Measurements from ENCODE around the gene PEX11A.

DNA sequence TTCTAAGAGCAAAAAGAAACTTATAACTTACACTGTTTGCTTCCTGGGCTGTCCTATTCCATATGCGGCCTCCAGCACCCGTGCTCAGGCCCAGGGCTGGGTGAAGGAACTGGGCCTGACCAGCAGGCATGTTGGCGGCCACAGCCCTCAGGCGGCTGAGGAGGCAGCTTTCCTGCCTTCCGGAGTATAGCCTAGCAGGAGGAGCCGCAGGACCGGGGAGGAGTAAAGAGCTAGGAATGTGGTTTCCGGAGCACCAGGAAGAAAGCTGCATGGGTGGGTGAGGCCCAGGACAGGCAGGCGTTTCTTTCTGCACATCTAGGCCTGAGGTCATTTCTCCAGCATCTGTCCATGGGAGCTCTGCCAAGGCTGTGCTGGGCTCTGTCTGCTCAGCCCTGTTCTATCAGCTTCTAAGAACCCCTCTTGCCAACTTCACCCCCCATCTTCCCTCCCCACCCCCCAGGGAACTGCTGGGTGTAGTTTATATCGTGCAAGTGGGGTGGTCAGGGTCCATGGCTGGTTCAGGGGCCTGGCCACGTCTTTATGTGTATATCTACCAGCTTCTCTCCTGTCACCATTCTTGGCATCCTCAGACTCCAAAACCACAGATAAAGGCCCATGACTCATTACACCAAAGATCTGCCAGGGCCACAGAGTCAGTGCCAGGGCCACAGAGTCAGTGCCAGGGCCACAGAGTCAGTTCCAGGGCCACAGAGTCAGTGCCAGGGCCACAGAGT lies 27.5 kb downstream of the PEX11A start:
- TF ChIP-seq, protein P1, sequence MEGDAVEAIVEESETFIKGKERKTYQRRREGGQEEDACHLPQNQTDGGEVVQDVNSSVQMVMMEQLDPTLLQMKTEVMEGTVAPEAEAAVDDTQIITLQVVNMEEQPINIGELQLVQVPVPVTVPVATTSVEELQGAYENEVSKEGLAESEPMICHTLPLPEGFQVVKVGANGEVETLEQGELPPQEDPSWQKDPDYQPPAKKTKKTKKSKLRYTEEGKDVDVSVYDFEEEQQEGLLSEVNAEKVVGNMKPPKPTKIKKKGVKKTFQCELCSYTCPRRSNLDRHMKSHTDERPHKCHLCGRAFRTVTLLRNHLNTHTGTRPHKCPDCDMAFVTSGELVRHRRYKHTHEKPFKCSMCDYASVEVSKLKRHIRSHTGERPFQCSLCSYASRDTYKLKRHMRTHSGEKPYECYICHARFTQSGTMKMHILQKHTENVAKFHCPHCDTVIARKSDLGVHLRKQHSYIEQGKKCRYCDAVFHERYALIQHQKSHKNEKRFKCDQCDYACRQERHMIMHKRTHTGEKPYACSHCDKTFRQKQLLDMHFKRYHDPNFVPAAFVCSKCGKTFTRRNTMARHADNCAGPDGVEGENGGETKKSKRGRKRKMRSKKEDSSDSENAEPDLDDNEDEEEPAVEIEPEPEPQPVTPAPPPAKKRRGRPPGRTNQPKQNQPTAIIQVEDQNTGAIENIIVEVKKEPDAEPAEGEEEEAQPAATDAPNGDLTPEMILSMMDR (IDR thresholded peaks at IDR 0.05): no peak
- TF ChIP-seq POLR2A (IDR thresholded peaks at IDR 0.05) (no peak), POLR2AphosphoS5 (IDR thresholded peaks at IDR 0.05) (no peak)
